HL-60/S4 treated with retinoic acid at 250 ng/mL for 4 days and 3 days (cell line): ENCODE results near the gene IFT57.

Experiments
- in situ Hi-C: fragments of 300-500 bp; cut with MboI; formaldehyde crosslinking; loops from 2 replicates; pipeline ENCODE4 v1.7.0; 2022; ENCODE audit warnings: low sequenced_read_pairs

IFT57 gene

GRCh38 chr3:108219336-108219735 is 2.9 kb downstream of the IFT57 start:
- in situ Hi-C loops: no loop called here

GRCh38 chr3:108218811-108219210 is 3.4 kb downstream of the IFT57 start:
- in situ Hi-C loops: no loop called here

- in situ Hi-C loops: no loop called here
These were observed 6.4 kb downstream of the IFT57 start for GRCh38 chr3:108215871-108216270.

- in situ Hi-C loops: no loop called here
These were observed 12.6 kb downstream of the IFT57 start for GRCh38 chr3:108209579-108209978.

- in situ Hi-C loops: no loop called here
These were observed 13.4 kb downstream of the IFT57 start for GRCh38 chr3:108208831-108209230.

GRCh38 chr3:108202834-108203233 is 19.4 kb downstream of the IFT57 start:
- in situ Hi-C loops: no loop called here

GRCh38 chr3:108202080-108202479 is 20.1 kb downstream of the IFT57 start:
- in situ Hi-C loops: no loop called here

GRCh38 chr3:108201258-108201657 is 21.0 kb downstream of the IFT57 start:
- in situ Hi-C loops: no loop called here

GRCh38 chr3:108200578-108200977 is 21.6 kb downstream of the IFT57 start:
- in situ Hi-C loops: no loop called here

GRCh38 chr3:108200024-108200423 is 22.2 kb downstream of the IFT57 start:
- in situ Hi-C loops: no loop called here

GRCh38 chr3:108191394-108191793 is 30.8 kb downstream of the IFT57 start:
- in situ Hi-C loops: no loop called here

- in situ Hi-C loops: no loop called here
These were observed 31.9 kb downstream of the IFT57 start for GRCh38 chr3:108190346-108190745.

- in situ Hi-C loops: no loop called here
These were observed 32.8 kb downstream of the IFT57 start for GRCh38 chr3:108189440-108189839.

- in situ Hi-C loops: no loop called here
These were observed 36.7 kb downstream of the IFT57 start for GRCh38 chr3:108185536-108185935.

GRCh38 chr3:108184824-108185223 is 37.4 kb downstream of the IFT57 start:
- in situ Hi-C loops: no loop called here

GRCh38 chr3:108183971-108184370 is 38.3 kb downstream of the IFT57 start:
- in situ Hi-C loops: no loop called here

GRCh38 chr3:108183181-108183580 is 39.0 kb downstream of the IFT57 start:
- in situ Hi-C loops: no loop called here

GRCh38 chr3:108182339-108182738 is 39.9 kb downstream of the IFT57 start:
- in situ Hi-C loops: no loop called here

GRCh38 chr3:108181172-108181571 is 41.1 kb downstream of the IFT57 start:
- in situ Hi-C loops: no loop called here

- in situ Hi-C loops: no loop called here
These were observed 42.0 kb downstream of the IFT57 start for GRCh38 chr3:108180194-108180593.

GRCh38 chr3:108178676-108179075 is 43.5 kb downstream of the IFT57 start:
- in situ Hi-C loops: no loop called here

GRCh38 chr3:108177536-108177935 is 44.7 kb downstream of the IFT57 start:
- in situ Hi-C loops: no loop called here

GRCh38 chr3:108175352-108175751 is 46.9 kb downstream of the IFT57 start:
- in situ Hi-C loops: no loop called here

GRCh38 chr3:108171106-108171505 is 51.1 kb downstream of the IFT57 start:
- in situ Hi-C loops: no loop called here
